HG03175 (cell line): ENCODE data around the gene SPEM2.

Experiments
- ATAC-seq: cut with Tn5 transposase; IDR thresholded peaks from one replicate; pipeline ENCODE4 v1.9.1; 2021; ENCODE audit warnings: mild to moderate bottlenecking, moderate library complexity; ENCODE audit not compliant: unreplicated experiment

The SPEM2 gene

DNA sequence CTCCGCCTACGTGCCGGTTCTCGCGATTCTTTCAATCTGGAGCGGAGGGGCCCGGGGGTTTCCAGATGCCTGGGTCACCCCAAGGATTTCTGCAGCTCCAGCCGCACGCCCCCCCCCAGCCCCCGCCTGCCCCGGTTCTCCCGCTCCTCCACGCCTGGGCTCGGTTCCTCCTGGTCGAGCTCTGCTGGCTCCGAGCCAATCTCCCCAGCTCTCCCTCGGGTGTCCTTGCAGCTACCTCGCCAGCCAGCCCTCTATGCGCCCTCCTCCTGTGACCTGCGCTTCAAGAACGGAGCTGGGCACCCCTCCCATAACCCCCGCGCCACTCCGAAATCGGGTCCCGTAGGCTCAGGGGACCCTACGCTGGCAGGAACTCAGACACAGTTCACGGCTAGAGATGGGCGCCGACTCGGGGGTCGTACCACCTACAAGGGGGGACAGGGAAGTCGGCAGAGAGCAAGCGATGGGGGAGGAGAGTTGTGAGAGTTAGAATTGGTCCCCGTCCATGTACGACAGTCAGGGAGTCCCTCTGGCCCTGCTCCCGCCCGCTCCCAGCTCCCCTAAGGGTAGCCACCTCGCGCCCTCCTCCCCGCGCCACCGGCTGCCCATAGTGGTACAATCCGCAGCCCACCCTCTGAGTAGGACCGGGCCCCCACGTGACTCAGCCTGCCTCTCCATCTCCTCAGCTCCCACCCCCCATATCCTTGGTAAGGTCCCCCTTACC, 14.9 kb downstream of the SPEM2 start:
- no peak for ATAC-seq

DNA sequence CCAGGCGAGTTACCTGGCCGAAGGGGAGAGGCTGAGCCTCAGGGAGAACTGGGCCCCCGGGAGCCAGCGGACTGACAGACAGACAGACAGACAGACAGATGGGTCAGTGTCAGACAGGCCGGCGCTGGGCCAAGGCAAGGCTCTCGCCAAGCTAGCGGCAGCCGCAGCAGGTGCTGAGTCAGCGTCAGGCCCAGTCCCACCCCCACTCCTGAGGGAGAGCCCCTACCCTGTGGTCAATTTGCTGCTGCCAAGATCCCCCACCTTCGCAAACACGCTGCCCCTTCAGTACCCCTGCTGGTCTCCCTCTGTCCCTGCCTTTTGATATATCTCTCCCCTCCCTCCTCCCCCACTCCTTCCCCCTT, 15.4 kb downstream of the SPEM2 start:
- no peak for ATAC-seq

DNA sequence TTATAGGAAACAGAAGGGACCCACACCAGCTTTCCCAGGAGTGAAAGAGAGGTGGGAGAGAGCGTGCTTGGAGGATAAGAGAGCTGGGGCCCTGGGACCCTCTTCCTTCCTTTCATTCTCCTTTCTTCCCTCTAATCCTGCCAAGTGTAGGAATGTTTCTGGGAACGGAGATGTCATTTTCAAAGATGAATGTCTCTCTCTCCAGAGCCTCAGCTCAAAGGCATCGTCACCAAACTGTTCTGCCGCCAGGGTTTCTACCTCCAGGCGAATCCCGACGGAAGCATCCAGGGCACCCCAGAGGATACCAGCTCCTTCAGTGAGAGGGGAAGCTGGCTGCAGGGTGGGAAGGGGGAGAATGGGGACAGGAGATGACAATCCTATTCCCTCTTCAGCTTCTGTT, 15.8 kb downstream of the SPEM2 start:
- ATAC-seq: no peak

- no peak for ATAC-seq
These were observed 16.7 kb downstream of the SPEM2 start for GRCh38 chr17:7442142-7442541.

DNA sequence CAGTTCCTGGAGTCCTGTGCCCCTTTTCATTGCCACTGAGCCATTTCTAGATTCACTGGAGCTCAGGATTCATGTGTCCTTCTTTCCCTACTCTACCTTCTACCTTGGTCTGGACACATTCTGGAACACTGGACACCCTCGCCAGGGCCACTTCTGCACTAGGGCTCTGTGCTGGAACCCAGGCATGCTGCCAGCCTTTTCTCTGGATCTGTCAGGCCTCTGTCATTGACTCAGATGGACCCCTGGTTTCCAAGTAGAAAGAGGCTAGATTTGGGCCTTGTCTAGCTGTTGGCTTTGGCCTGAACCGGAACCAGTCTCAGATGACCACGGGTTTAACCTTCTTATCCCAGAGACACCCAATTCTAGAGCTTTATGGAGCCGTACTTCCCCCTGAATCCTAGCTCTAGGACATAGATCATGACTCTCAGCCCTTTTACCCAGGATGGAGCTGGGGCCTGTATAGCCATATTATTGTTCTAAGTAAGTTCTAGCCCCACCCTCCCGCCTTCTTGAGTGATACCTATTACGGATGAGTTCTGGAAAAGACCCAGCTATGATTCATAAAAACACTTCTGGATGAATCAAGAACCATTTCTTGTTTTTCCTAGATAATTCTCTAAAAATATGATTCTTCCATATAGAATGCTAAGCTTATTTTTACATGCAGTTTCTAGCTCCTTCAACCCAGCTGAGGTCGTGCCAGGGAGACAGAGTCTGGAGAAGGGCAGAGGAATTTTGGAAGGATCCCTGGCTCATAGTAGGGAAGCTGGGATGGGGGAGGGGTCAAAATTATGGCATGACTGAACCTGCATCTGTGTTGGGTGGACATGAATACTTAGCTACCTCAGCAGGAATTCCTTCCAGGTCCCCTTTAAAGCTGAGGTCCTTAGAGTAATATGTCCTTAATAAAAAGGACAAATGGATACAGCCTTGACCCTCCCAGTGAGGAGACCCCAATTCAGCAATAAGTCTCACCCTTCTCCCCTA, 18.4 kb downstream of the SPEM2 start:
- no peak for ATAC-seq

- ATAC-seq: no peak
These were observed 19.5 kb downstream of the SPEM2 start, which contains the start of gene CHRNB1 for GRCh38 chr17:7444682-7445618. Gene CHRNB1 (plus strand): TSS chr17:7445061. CDS start chr17:7445128, 67 bp downstream.

GRCh38 chr17:7445619-7445968, 20.2 kb downstream of the SPEM2 start:
- no peak for ATAC-seq

GRCh38 chr17:7448461-7448860, 23.0 kb downstream of the SPEM2 start:
- no peak for ATAC-seq

DNA sequence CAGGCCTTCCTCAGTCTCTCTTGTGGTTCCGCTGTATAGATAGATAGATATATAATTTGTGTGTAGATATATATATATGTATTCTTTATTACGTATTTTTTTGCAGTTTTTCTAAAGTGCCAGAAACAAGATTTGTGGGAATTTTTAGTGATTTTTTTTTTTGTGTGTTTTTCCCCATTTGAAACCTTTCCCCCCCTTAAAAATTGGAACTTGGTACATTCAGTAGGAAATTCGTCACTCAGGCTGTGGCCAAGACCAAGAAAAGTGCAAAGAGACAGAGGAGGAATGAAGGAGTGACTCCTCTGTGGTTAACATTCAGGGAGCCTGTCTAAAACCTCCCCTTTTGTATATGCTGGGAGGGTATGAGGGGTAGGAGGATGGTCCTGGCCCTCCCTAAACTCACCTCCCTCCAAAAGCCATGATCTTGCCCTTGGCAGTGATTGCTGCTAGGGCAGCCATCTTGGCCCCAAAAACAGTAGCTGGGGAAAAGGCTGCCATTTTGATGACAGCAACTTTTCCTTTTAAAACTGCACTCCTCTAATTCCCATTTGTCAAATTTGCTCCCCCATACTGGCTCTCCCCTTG, 34.6 kb downstream of the SPEM2 start:
- ATAC-seq: no peak

DNA sequence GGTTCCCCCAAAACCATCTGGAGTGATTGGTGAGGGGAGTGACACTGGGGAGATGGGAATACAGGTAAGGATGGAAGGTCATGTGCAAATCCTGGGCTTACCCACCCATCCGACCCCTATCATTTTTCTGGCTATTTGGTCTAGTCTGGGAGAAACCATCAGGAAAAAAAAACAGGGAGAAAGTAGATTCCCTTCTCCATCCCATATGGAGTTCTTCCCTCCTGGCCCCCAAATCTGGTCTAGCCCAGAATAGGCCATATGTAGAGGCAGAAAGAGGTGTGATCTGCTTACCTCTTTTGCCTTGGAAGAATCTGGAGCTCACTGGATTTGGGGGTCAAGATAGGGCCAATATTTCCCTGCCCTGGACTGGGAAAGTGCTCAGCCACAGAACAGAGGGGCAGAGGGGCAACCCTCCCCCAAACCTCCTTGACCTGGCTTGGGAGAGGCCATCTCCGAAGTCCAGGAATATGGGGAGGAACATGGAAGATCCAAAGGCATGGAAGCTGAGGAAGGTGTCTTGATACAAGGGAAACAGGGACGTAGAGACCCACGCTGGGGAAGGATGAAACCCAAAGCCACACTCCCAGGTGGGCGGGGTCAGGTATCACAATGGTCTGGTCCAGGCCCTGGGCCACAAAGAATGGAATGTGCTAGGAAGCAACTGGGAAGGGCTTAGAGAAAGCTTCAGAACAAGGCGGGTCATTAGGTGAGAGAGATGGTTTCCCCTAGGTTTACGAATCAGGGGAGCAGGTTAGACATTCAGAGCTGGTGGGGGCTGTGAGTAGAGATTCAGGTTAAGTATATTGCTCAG, 35.6 kb downstream of the SPEM2 start:
- no peak for ATAC-seq

GRCh38 chr17:7462474-7463371, 37.3 kb downstream of the SPEM2 start:
- ATAC-seq: no peak

DNA sequence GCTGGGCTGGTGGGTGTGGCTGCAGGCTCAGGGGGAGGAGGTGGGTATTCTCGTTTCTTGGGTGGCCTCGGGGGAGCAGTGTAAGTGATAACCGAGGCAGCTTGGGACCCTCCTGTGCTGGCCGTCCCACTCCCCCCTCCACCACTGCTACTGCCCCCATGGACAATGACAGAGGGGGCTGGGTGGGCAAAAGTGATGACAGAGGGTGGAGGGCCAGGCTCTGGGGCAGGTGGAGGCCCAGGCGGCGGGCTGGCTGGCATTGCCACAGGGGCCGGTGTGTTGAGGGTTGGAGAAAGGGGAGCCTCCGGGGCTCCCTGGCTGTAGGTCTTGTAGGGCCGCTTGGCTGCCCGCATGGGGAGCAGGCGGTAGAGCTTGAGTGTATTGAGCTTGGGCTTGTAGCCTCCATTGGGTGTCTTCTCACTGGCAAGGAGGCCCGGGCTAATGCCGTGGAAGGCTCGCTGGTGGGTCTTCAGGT, 38.0 kb downstream of the SPEM2 start:
- no peak for ATAC-seq

DNA sequence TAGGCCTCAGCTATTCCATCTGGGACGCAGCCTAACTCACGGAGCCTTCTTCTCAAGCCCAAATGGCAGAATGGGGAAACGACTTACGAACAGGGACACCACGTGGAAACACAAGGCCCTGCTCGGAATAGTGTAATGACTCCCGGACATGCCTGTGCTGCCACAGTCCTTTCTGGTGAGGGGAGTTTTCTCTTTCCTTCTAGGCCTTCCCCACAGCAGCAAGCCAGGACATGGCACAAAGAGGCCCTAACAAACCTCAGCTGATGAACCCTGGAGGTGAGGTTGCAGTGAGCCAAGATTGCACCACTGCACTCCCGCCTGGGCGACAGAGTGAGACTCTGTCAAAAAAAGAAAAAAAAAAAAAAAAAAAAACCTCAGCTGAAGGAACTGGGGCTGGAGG, 38.7 kb downstream of the SPEM2 start:
- ATAC-seq: no peak

GRCh38 chr17:7465597-7466275, 40.3 kb downstream of the SPEM2 start:
- no peak for ATAC-seq

GRCh38 chr17:7466318-7466638, 40.9 kb downstream of the SPEM2 start:
- no peak for ATAC-seq

DNA sequence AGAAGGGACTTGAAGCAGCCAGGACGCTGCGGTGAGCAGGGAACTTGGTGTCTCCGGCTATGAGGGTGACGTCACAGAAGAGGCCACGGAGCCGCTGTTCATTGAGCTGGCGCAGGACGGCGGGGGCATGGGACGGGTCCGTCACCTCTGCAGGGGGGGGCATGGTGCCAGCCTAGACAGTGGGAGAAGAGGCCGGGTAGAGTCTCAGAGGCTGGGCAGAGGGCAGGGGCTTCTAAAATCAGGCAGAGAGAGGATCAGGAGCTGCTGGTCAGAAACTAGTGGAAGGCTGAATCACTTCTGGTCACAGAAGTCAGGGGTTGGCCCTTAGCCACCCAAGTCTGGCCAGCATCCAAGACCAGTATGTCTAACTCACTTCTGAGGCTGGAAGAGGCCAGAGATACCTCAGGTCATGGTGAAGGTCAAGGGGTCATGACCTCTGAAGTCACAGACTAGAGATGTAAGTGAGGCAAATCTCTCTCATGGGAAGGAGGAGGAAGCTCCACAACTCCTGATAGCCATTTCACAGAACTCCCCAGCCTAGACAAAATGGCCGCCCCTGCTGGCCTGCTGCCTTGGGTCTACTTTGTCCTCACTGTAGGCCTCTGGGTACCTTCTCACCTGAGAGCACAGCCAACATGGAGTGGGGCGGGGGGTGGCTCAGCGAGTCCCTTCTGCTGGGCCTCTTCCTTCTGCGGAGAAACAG, 41.4 kb downstream of the SPEM2 start:
- no peak for ATAC-seq

DNA sequence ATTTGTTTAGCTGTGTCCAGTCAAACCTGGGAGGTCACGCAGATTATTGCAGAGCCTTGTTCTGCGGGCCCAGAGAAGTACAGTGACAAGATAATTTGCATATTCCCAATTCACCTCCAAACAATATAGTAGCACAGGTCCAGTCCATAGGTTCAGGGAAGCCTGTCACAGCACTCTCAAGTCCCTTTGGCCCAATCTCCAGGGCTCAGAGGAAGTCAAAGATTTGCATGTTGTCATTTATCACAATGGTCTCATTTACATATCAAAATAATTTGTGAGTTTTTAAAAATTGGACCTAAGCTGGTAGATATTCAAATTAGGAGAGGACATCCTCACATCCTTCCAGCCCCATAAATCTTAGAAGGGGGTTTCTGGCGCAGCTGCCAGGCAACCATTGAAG, 42.1 kb downstream of the SPEM2 start:
- no peak for ATAC-seq

DNA sequence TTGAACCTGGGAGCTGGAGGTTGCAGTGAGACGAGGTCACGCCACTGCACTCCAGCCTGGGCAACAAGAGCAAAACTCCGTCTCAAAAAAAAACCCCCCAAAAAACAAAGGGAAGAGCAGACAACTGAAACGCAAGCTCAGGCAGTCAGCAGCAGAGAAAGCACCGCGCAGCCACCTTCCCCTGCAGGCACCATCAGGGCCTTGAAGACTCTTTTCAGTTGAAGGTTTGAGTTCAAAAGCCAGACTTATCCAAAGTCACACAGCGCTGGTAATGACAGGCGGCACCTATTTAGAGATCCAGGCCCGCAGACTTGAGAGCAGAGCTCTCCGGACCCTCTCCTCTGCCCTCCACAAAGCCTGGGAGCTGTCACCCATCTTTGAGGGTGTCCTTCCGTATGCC, 42.9 kb downstream of the SPEM2 start:
- ATAC-seq: no peak
